AG09319 (cell line): Measurements from ENCODE around the gene TMEM178B.
"Not testable (repeated sequence)": the region's sequence is repeated elsewhere in the genome, so short reads cannot be mapped to it uniquely, and the experiment has no call there.

ENCODE experiments used
- DNase-seq: peaks from one replicate; pipeline ENCODE4 v3.0.0-alpha.2; 2010; ENCODE audit warnings: low read depth; ENCODE audit errors: extremely low read depth
- TF ChIP-seq, protein P1 (sequence below): IDR thresholded peaks from 2 replicates; pipeline ENCODE4 v1.5.1; 2011; ENCODE audit warnings: low read depth, mild to moderate bottlenecking, inconsistent platforms, low read length, moderate library complexity

TMEM178B gene

DNA sequence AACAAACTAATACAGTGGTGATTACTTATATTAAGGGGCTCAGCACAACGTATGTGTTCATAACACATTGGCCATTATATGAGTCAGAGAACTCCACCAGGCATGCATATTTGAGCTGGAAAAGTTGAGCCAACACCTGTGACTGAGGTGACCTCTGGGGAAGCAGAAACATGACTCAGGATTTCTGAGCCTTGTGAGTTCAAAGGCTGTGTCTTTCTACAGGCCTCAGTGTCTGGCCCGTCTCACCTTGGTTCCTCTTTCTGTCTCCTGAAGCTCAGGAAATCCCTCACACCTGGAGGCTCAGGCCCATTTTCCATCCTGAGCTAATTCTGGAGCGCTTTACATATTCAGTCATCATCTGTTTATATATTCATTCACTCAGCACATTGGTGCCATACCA lies 246.4 kb downstream of the TMEM178B start:
- DNase-seq, result no peak
- TF ChIP-seq, protein P1, sequence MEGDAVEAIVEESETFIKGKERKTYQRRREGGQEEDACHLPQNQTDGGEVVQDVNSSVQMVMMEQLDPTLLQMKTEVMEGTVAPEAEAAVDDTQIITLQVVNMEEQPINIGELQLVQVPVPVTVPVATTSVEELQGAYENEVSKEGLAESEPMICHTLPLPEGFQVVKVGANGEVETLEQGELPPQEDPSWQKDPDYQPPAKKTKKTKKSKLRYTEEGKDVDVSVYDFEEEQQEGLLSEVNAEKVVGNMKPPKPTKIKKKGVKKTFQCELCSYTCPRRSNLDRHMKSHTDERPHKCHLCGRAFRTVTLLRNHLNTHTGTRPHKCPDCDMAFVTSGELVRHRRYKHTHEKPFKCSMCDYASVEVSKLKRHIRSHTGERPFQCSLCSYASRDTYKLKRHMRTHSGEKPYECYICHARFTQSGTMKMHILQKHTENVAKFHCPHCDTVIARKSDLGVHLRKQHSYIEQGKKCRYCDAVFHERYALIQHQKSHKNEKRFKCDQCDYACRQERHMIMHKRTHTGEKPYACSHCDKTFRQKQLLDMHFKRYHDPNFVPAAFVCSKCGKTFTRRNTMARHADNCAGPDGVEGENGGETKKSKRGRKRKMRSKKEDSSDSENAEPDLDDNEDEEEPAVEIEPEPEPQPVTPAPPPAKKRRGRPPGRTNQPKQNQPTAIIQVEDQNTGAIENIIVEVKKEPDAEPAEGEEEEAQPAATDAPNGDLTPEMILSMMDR, result no peak

DNA sequence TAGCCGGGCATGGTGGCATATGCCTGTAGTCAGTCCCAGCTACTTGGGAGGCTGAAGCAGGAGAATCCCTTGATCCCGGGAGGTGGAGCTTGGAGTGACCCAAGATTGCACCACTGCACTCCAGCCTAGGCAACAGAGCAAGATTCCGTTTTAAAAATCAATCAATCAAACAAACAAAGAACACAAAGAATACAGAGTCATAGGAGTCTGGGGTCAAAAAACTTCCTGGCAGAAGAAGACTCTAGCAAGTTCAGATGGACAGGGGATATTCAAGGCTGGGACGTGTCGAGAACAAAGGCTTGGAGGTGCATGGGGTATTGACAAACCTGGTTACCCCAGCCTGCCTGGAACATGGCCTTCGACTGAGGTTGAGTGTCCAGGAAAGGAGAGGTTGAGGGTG lies 248.5 kb downstream of the TMEM178B start:
- TF ChIP-seq, protein P1, result no peak
- DNase-seq, result no peak

DNA sequence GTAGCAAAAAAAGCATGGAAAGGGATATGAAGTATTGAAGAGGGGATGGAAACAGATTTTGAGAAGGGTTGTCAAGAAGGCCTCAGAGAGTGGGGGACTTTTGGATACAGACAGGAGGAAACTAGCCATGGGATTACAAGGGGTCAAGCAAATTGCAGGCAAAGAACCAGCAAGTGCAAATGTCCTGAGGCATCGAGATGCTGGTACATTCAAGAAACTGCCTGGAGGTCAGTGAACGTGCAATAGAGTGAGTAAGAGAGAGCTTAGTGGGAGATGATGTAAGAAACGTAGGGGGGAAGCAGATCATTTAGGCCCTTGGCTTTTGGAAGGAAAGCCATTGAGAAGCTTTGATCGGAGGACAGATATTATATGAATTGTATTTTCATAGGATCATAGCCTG lies 250.0 kb downstream of the TMEM178B start:
- TF ChIP-seq, protein P1, result no peak
- no peak for DNase-seq

DNA sequence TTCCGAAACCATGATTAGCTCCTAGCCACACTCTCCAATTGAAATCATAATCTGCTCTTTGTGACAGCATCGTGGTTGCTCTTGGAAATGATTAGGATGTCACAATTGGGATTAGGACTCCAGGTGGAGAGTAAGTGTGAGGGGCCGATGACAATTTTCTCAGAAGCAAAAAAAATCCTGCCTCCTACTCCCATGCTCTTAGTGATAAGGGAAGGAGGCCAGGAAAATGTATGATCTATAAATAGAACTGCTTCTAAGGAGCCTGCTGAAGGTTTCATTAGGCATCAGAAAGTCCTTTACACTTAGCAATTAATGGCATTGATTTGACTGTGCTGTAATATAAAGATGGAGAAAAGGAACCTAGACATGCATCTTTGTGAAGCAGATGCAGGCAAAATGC lies 251.0 kb downstream of the TMEM178B start:
- DNase-seq, result no peak
- TF ChIP-seq, protein P1, result no peak

DNA sequence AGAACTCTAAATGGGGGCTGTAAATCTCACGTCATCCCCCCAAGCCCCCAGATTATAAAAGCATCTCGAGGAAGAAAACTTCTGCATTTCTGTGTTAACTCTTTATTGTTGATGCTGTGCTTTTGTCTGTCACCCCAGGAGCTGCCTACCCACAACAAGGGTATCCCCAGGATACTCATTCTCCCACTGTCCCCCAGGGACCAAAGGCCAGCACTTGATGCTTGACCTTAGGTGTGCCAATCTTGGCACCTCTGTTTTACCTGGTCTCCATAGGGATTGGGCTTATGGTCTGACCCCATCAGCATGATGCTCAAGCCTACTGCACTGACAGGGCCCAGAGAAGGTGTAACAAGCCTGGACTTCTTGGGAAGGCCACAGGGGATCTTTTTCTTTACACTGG lies 251.4 kb downstream of the TMEM178B start:
- DNase-seq, result no peak
- TF ChIP-seq, protein P1, result no peak

DNA sequence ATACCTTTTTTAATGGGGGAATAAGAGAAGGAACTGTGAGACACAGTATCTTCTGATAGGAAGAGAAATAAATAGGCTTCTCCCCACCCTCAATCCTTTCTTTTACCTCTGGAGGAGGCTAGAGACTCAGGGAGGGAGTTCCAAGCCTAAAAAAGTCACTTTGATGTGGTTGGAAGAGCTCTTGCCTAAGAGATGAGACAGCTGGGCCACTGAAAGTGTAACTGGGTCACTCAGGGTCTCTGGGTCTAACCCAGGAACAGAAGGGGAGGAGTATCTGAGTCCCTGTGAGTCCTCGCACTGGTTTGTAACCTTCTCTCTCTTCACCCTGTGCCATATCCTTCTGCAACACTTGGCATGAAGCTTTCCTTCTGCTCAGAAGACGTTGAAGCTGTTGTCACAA lies 254.4 kb downstream of the TMEM178B start:
- TF ChIP-seq, protein P1, result no peak
- DNase-seq, result no peak

DNA sequence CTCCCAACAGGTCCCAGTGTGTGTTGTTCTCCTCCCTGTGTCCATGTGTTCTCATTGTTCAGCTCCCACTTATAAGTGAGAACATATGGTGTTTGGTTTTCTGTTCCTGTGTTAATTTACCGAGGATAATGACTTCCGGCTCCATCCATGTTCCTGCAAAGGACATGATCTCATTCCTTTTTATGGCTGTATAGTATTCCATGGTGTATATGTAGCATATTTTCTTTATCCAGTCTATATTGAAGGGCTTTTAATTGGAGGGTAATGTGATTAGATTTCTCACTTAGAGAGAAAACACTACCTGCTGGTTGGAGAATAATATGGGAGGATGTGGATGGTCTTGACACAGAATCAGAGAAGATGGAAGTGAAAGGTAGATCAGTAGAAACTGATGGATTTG lies 256.4 kb downstream of the TMEM178B start:
- DNase-seq, result not testable (repeated sequence)

DNA sequence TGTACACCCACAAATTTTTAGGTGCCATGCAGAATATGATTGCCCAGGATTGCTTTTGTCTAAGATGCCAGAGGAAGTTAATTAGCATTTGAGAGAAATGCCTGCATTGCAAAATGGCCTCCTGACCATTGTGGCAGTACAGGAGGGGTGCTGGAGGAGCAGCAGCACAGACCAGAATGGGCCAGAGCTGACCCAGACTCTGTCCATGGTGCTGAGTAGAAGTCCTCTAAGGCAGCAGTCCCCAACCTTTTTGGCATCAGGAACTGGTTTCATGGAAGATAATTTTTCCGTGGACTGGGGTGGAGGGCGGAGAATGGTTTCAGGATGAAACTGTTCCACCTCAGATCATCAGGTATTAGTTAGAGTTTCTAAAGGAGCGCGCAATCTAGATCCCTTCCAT lies 259.6 kb downstream of the TMEM178B start:
- TF ChIP-seq, protein P1, result no peak
- no peak for DNase-seq
